OCI-LY1 (cell line): Measurements from ENCODE around the gene ADARB2.

ENCODE experiments used
- CTCF ChIP-seq: fragments of 200-600 bp; sonication (generic), shearing (Covaris generic); IDR thresholded peaks from 2 replicates; pipeline ENCODE4 v1.5.1; 2017; ENCODE audit warnings: mild to moderate bottlenecking, antibody characterized with exemption, low read length, moderate library complexity, mixed read lengths
- EZH2 ChIP-seq: fragments of 200-600 bp; sonication (generic), shearing (Covaris generic); IDR thresholded peaks from 2 replicates; pipeline ENCODE4 v1.8.0; 2017; ENCODE audit warnings: borderline replicate concordance, mixed run types, mild to moderate bottlenecking, antibody characterized with exemption, low read length, moderate library complexity, mixed read lengths

- TF ChIP-seq CTCF (no peak), EZH2 (no peak)
These were observed 322.4 kb downstream of the ADARB2 start for GRCh38 chr10:1414893-1415292.
